Testis (tissue), 3 donors: ENCODE measurements around the gene CENATAC. TPM values are rescaled to one million over a fixed set of nuclear protein-coding genes. Genes with fewer than 3 reads are reported as not detected.
"Not testable (repeated sequence)": the region's sequence is repeated elsewhere in the genome, so short reads cannot be mapped to it uniquely, and the experiment has no call there.

Experiments used
- DNase-seq: peaks from one replicate; pipeline ENCODE4 v3.0.0-alpha.2; 2019
- H3K27ac ChIP-seq, 2 donors: fragments of 200-600 bp; sonication (generic); one replicate each; pipeline ENCODE4 v1.5.1; 2019
- H3K27me3 ChIP-seq: fragments of 200-600 bp; sonication (generic); one replicate; pipeline ENCODE4 v1.5.1; 2019
- H3K36me3 ChIP-seq: fragments of 200-600 bp; sonication (generic); one replicate; pipeline ENCODE4 v1.5.1; 2017; ENCODE audit warnings: low read depth; ENCODE audit errors: missing control alignments
- H3K4me1 ChIP-seq: fragments of 200-600 bp; sonication (generic); one replicate; pipeline ENCODE4 v1.5.1; 2019
- H3K4me3 ChIP-seq, 2 donors: fragments of 200-600 bp; sonication (generic); one replicate each; pipeline ENCODE4 v1.5.1; 2017 to 2019
- H3K9me3 ChIP-seq: fragments of 200-600 bp; sonication (generic); one replicate; pipeline ENCODE4 v1.5.1; 2017
- POLR2A ChIP-seq: fragments of 450-650 bp; IDR thresholded peaks from one replicate; pipeline ENCODE4 v1.6.1; 2017; ENCODE audit warnings: antibody characterized with exemption, mild to moderate bottlenecking, moderate library complexity
- WGBS, 2 donors: methylation state at CpG; one replicate each; pipeline ENCODE4 v1.1.5; 2018; 5-methylcytosine and 5-hydroxymethylcytosine counted together
- intact Hi-C: fragments of 100-400 bp; cut with DNase I; formaldehyde crosslinking; loops from one replicate; pipeline ENCODE4 v1.15.1; 2023; ENCODE audit warnings: low total_unique reads
- polyA plus RNA-seq: library from polyadenylated mRNA; stranded (reverse); fragments of 350-450 nt; fragmentation: Illumina TruSeq; extraction: RNeasy Lipid Tissue Mini Kit (QIAGEN cat#74804); gene quantifications from one replicate; pipeline ENCODE4 v1.2.3, GENCODE V29; 2014; ENCODE audit warnings: low read depth, low replicate concordance; ENCODE audit not compliant: insufficient read depth
- total RNA-seq, 2 donors: library from RNA; depleted of rRNA; stranded (reverse); fragments of >200 nt; gene quantifications; one replicate each; pipeline ENCODE4 v1.2.3, GENCODE V29; 2016
- TF ChIP-seq, protein P1 (sequence below), 3 experiments: fragments of 450-650 bp in 2 of 3; fragments of 200-600 bp in 1 of 3; sonication (generic) in 1 of 3; IDR thresholded peaks; one replicate each; pipeline ENCODE4 v1.5.1; 2016 to 2019; ENCODE audit warnings: antibody characterized with exemption in 3 of 3, mild to moderate bottlenecking in 2 of 3, moderate library complexity in 1 of 3

Gene CENATAC
- total and polyA plus RNA-seq, 3 donors from 2014 or later, result 16.6 to 74.9 (median 54.8) TPM

DNA sequence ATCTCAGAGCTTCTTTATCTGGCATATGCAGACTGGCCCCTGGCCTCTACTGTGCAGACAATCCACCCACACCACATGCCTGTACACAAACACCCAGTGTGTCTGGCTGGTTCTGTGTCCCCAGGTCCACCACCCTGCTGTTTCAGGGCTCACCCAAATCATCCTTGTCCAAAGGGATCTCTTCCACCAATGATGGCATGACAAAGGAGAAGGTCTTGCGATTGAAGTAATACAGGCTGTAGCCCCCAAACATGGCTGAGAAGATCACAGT, 31.1 kb downstream of the CENATAC start:
- Histone ChIP-seq H3K27ac (peak overlapping the region in 1 of 2 donors; percentile 90), H3K36me3 (no peaks in the 10 kb centered on the region), H3K9me3 (no peaks in the 10 kb centered on the region), H3K4me3 (no peak overlapping the region), H3K4me1 (peaks cover 15% of the 10 kb centered on the region), H3K27me3 (no peaks in the 10 kb centered on the region)
- no peak for DNase-seq
- intact Hi-C loops, result no loop called here
- WGBS, 2 donors, result 75 to 83% methylated on average over 1 of the region's 1 CpG
- TF ChIP-seq, protein P1, sequence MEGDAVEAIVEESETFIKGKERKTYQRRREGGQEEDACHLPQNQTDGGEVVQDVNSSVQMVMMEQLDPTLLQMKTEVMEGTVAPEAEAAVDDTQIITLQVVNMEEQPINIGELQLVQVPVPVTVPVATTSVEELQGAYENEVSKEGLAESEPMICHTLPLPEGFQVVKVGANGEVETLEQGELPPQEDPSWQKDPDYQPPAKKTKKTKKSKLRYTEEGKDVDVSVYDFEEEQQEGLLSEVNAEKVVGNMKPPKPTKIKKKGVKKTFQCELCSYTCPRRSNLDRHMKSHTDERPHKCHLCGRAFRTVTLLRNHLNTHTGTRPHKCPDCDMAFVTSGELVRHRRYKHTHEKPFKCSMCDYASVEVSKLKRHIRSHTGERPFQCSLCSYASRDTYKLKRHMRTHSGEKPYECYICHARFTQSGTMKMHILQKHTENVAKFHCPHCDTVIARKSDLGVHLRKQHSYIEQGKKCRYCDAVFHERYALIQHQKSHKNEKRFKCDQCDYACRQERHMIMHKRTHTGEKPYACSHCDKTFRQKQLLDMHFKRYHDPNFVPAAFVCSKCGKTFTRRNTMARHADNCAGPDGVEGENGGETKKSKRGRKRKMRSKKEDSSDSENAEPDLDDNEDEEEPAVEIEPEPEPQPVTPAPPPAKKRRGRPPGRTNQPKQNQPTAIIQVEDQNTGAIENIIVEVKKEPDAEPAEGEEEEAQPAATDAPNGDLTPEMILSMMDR (IDR thresholded peaks at IDR 0.05), result no peak

DNA sequence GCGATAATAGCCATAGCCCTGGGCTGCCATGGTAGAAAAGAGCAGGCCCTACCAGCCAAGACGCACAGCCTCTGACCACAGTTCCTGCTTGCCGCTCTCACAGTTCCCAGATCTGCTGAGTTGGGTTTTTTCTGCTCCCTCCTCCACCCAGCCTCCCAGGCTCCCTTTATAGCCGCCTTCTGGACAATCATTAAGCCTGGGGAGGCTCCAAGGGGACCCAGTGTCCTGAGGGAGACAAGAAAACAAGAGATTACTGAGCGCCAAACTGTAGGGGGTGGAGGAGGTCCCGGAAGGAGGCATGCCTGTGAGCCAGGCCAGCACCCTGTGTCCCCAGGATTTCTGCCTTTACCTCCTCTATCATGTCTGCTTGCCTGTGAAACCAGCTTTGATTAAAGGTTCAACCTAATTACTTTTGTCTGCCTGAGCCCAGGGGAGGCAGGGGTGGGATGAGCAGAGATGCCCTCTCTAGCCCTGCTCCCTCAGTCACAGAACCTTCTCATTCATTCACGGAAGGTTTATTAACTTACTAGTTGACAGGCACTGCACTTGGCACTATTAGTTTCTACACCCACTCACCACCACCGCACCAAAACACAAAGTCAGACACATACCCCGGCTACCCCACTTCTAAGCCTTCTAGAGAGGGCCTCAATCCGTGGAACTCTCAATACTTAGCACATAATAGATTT, 31.5 kb downstream of the CENATAC start:
- H3K27me3 ChIP-seq, result no peaks in the 10 kb centered on the region
- WGBS, 2 donors, result 18 to 30% methylated on average over 10 of the region's 10 CpGs
- intact Hi-C loops, result no loop called here
- no peak for TF ChIP-seq POLR2A
- TF ChIP-seq, protein P1 (IDR thresholded peaks at IDR 0.05), result no peak
- DNase-seq, result peak; percentile 63
- H3K4me1 ChIP-seq, result peaks cover 15% of the 10 kb centered on the region
- H3K4me3 ChIP-seq, result peak overlapping the region; percentile 74 to 76
- H3K27ac ChIP-seq, result peak overlapping the region; percentile 85 to 90
- H3K36me3 ChIP-seq, result no peaks in the 10 kb centered on the region
- H3K9me3 ChIP-seq, result no peaks in the 10 kb centered on the region

DNA sequence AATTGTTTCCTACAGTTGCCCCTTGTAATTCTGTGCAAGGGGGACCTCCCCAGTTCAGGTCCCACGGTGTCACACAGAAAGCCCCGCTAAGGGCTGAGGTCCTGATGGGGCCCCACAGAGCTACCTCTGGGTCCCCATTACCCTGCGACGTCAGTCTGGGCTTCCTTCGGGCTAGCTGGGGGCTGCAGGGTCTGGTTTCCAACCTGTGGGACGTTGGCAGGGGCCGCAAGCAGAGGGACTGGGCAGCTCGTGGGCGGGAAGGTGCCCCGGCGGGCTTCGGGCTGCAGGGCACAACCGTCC, 32.0 kb downstream of the CENATAC start:
- Histone ChIP-seq H3K9me3 (no peaks in the 10 kb centered on the region), H3K27me3 (no peaks in the 10 kb centered on the region), H3K36me3 (no peaks in the 10 kb centered on the region), H3K4me3 (peak overlapping the region; percentile 74 to 76), H3K4me1 (peaks cover 15% of the 10 kb centered on the region), H3K27ac (peak overlapping the region; percentile 85 to 90)
- DNase-seq, result no peak
- WGBS, 2 donors, result 1 to 4% methylated on average over 9 to 11 of the region's 13 CpGs
- intact Hi-C loops, result no loop called here
- TF ChIP-seq POLR2A, result no peak
- TF ChIP-seq, protein P1 (IDR thresholded peaks at IDR 0.05), result no peak

DNA sequence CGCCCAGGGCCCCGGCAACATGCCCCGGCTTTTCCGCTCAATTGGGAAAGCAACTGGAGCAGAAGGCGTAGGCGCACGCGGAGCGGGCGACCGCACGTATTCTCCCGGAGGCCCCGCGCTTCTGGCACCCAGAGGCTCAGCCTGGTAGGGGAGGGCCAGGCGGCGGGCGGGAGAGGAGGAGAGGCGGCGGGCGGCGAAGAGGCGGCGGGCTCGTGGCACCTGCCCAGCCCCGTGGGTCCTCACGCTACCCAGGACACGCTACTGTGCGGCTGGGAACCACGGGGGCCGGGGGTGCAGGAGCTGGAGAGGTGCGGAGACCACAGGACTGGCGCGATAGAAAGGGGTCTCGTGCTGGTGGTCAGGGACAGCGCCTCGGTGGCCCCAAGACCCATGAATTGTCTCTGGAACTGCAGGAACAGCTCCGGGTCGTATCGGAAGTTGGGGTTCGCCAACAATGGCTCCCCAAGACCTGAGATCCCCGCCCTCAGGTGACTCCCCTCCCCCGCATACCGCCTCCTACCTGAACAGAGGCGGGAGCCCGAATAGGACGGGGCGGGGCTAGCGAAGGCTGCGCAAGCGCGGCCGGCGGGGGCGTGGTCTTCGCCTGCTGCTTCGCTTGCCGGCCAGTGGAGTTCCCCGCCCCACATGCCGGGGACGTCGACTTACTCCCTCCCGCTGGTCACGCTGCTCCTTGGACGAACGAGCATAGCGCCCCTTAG, 32.5 kb downstream of the CENATAC start, which contains the start of gene SLC37A4:
Gene SLC37A4 (minus strand): TSS at position 549 of the 719 bp plus-strand sequence.
- DNase-seq, result peak; percentile 99
- Histone ChIP-seq H3K36me3 (no peaks in the 10 kb centered on the region), H3K4me3 (peak within 1 kb of the TSS; percentile 74 to 76), H3K27me3 (no peaks in the 10 kb centered on the region), H3K4me1 (peaks cover 15% of the 10 kb centered on the region), H3K9me3 (no peaks in the 10 kb centered on the region), H3K27ac (peak within 1 kb of the TSS; percentile 85 to 90)
- TF ChIP-seq, protein P1 (IDR thresholded peaks at IDR 0.05), result peak; percentile 83 to 97 (median 86)
- no peak for TF ChIP-seq POLR2A
- WGBS, 2 donors, result 0 to 1% methylated on average over 6 to 65 of the region's 67 CpGs
- intact Hi-C loops, result no loop called here

DNA sequence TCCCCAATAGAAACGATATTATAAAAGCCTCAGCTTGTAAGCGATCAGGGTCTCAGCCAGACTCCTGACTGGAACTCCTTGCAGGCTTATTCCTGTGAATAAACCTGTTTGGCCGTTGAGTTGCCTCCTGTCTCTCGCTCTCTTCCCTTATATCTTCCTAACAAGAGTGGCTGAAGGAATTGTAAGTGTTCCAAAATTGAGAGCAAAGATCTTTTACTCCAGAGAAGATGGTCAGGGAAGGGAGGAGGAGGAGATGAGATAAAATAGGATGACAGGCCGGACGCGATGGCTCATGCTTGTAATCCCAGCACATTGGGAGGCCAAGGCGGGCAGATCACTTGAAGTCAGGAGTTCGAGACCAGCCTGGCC, 34.0 kb downstream of the CENATAC start:
- no peak for TF ChIP-seq POLR2A
- no peak for DNase-seq
- H3K27ac ChIP-seq, result no peak overlapping the region

DNA sequence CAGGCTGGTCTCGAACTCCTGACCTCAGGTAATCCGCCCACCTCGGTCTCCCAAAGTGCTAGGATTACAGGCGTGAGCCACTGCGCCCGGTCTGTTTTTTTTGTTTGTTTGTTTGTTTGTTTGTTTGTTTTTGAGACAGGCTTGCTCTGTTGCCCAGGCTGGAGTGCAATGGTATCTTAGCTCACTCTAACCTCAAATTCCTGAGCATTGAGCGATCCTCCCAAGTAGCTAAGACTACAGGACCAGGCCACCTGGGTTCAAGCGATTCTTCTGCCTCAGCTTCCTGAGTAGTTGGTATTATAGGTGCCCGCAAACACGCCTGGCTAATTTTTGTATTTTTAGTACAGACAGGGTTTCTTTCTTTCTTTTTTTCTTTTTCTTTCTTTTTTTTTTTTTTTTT, 35.5 kb downstream of the CENATAC start:
- H3K27ac ChIP-seq, H3K9me3 ChIP-seq, H3K4me3 ChIP-seq, H3K36me3 ChIP-seq, DNase-seq, H3K27me3 ChIP-seq, intact Hi-C loops: not testable (repeated sequence)
- WGBS, 2 donors, result 84 to 87% methylated on average over 10 of the region's 10 CpGs
- peaks cover 12% of the 10 kb centered on the region for H3K4me1 ChIP-seq

More for the DNA sequence above, 34.0 kb downstream of the CENATAC start:
- no peak overlapping the region for H3K4me3 ChIP-seq
- H3K27me3 ChIP-seq, result no peaks in the 10 kb centered on the region
- no peaks in the 10 kb centered on the region for H3K9me3 ChIP-seq
- WGBS, 2 donors, result 56 to 68% methylated on average over 9 of the region's 9 CpGs
- intact Hi-C loops, result no loop called here
- H3K4me1 ChIP-seq, result peaks cover 15% of the 10 kb centered on the region
- H3K36me3 ChIP-seq, result no peaks in the 10 kb centered on the region
